HG03342 (cell line): ENCODE results near the gene TMEM242.

Experiments used
- ATAC-seq: cut with Tn5 transposase; IDR thresholded peaks from one replicate; pipeline ENCODE4 v1.9.1; 2021; ENCODE audit warnings: mild to moderate bottlenecking, moderate library complexity; ENCODE audit not compliant: unreplicated experiment

The TMEM242 gene

GRCh38 chr6:157291356-157291755 lies 32.0 kb downstream of the TMEM242 start:
- no peak for ATAC-seq

DNA sequence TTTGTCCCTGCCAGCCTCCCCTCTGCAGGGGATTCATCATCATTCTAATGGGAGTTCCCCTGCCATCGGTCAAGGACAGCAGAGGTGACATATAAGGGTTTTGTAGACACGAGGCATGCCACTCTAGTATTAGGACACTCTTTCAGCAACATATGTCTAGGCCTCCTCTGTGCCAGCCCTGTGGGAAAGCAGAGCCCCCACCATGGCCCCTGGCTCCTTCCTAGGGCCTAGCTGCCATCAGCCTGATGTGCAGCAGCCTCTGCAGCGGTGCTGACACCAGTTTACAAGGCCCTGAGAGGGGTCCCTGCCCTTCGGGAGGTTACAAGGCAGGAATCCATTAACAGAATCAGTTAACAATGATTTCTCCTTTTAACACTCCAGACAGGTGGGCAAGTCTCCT lies 32.5 kb downstream of the TMEM242 start:
- ATAC-seq = no peak

DNA sequence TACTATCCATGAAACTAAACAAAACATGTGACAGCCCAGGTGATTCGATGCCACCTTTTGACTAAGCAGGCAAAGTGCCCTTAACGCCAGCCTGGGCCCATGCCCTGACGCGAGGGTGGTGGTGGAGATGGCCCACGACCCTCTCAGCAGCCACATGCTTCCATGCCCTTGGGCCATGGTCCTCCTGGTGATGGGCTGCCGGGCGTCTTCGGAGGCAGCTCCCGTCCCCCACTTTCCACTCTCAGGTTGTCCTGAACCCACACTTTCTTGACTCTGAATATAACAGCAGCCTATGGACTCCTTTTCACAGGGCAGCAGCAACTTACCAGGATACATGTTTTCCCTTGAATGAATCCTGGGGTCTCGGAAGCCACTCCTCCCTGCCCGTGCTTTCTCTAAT lies 33.6 kb downstream of the TMEM242 start:
- ATAC-seq = no peak

- no peak for ATAC-seq
Observed at GRCh38 chr6:157288575-157288974, 34.7 kb downstream of the TMEM242 start.

DNA sequence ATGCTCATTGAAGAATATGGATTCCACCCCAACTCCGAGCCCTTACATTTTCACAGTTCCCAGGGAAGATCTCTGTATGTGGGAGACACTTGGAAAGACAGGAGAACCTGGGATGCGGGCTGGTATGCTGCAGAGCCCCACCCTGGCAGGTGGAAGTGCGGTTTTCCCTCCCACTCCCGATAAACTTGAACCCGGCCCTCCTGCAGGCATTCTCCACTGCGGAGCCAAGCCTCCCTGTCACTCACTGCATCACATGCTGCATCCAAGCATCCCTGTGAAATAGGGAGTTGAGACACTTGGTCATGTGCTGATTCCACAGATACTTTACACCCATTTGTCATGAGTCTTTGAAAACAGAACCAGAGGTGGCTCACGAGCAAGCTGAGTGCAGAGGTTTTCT lies 35.4 kb downstream of the TMEM242 start:
- no peak for ATAC-seq

GRCh38 chr6:157287247-157287850 lies 36.0 kb downstream of the TMEM242 start:
- no peak for ATAC-seq

DNA sequence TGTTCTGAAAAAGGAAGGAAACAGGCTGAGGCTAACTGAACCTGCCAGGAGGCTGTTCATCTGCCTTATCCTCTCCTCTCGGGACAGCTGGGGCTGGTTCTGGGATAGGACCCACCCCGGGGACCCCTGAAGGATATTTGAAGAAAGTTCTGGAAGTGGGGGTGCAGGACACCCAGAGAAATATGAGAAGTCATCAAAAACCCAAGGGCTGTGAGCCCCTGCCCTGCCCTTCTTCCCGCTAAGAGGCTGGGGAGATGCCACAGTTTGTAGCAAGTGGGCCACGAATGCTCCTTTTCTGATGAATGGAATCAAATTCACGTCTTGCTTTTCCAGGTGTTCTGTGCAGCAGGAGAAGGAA lies 37.9 kb downstream of the TMEM242 start:
- ATAC-seq = no peak

GRCh38 chr6:157284738-157285421 lies 38.4 kb downstream of the TMEM242 start:
- no peak for ATAC-seq

DNA sequence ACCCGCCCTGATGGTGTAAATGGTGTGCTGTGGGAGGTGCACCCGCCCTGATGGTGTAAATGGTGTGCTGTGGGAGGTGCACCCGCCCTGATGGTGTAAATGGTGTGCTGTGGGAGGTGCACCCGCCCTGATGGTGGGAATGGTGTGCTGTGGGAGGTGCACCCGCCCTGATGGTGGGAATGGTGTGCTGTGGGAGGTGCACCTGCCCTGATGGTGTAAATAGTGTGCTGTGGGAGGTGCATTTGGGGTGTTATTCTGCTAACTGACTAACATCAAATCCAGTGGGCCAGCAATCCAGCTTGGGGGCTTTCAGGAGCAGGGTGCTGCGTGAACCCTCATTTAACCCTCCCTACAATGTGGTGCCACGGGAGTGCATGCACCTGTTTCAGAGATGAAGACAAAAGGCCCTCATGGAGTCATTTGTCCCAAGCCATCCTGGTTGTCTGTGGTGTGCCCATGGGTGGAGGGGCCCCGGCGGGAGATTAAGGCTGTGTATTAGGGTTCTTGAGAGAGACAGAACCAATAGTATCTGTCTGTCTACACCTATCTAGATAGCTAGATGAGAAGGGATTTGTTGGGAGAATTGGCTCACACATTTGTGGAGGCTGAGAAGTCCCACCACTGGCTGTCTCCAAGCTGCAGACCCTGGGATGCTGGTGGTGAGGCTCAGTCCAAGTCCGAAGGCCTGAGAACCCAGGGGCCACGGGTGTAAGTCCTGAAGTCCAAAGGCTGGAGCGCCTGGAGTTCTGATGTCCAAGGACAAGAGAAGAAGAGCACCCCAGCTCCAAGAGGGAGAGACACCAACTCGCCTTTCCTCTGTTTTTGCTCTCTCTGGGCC lies 39.2 kb downstream of the TMEM242 start:
- ATAC-seq = no peak

GRCh38 chr6:157283330-157283898 lies 39.9 kb downstream of the TMEM242 start:
- no peak for ATAC-seq

- ATAC-seq = no peak
Observed at GRCh38 chr6:157282284-157282683, 41.0 kb downstream of the TMEM242 start.

DNA sequence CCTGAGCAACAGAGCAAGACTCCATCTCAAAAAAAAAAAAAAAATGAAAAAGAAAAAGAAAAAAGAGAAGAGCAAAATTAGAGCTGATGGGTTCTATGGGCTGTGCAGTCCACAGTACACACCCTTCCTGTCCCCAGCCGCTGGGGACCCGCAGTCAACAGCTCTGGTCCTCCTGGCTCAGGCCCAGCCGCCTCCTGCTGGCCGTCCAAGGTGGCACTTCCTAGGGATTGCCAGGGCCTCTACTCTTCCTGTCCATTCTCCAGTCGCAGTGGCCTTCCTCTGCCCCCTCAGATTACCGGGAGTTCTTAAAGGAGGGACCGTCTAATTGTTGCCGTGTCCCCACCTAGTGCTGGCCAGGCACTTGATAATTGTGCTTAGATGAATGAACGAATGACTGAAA lies 41.7 kb downstream of the TMEM242 start:
- ATAC-seq = peak; percentile 46

DNA sequence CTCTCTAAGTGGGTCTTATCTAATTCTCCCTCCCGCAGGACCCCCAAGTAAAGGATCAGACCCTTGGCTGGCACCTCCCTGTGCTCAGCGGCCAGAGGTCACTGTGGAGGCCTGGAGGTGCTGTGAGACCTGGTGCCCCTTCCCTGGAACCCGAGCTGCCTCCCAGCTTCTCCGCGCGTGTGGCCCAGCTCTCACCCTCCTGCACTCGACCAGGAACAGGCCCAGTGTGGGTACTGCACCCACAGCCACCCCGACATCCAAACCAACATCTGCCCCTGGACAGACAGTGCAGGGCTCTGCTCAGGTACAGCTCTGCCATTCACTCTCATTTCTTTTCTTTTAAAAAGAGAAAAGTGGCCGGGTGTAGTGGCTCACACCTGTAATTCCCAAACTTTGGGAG lies 42.4 kb downstream of the TMEM242 start:
- no peak for ATAC-seq

GRCh38 chr6:157280157-157280556 lies 43.2 kb downstream of the TMEM242 start:
- ATAC-seq = no peak

- ATAC-seq = no peak
Observed at GRCh38 chr6:157278171-157278570, 45.1 kb downstream of the TMEM242 start.

DNA sequence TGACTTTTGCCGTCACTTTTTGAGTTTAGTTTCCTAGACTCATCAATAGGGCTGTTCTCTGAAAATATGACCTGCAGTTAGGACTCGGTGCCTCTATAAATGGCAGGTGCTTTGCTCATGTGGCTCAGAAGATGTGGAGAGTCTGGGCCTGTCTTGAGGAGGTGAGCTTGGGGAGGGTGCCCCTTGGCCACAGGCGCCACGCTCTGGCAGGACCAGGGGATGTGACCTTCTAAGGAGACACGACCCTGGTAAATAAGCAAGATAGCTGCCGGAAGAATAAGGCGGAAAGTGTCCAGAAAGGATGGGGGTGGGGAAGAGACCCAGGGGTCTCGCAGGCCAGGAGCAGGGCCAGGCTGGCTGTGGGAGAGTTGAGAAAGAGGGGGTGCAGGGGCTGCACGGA lies 46.6 kb downstream of the TMEM242 start:
- no peak for ATAC-seq

DNA sequence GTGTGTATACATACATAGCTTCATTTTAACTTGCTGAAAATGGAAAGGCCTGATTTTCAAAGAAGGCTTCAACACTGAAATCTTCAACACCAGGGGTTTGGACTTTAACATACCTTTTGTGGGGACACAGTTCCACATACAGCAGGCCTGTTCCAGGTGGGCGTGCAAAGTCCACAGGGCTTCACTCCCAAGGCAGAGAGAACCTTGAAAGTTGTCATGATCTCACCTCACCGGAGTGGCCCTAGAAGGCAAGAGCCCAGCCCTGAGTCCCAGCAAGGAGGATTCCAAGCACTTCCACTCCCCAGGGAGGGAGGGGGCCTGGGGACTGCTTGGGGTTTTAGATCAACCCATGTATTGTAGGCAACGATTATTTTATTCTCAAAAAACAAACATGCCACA lies 47.2 kb downstream of the TMEM242 start:
- ATAC-seq = no peak

DNA sequence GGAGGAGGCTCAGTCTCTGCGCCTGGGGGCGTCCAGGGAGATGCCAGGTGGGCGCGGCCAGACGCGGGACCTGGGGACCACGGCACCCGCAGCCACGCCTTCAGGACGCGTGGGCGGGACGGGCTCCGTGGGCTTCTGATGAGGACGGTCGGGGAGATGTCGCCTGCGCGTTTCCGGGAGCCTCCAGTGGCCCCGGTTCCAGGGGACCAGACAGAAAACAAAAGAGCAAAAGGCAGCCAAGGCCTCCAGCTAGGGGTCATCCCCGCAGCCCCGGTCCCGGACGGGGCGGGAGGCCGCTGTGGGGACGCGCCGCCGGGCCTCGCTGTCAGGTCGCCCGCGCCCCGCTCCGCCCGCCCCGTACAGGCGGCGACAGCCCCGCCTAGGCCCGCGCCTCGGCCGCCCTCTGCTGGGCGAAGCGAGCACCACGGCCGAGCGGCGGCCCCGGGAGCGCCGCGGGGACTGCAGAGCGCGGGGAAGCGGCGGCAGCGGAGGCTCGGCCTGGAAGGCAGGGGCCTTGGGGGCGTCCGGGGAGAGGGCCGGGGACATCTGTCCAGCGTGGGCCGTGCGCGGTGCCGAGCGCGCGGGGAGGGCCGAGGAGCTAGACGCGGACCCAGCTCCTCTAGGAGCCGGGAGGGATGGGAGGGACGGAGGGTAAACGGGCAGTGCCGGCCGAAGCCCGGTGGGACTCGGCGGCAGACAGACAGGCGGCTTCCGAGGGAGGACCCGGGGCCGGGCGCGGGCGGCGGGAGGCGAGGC lies 48.7 kb downstream of the TMEM242 start:
- ATAC-seq = peak; percentile 94

- peak; percentile 35 for ATAC-seq
Observed at GRCh38 chr6:157273756-157274470, 49.4 kb downstream of the TMEM242 start.
